IgD-negative memory B cell (primary cell): ENCODE results near the gene C21orf58. TPM values are rescaled to one million over a fixed set of nuclear protein-coding genes. Genes with fewer than 3 reads are reported as not detected.

Source experiments
- H3K27ac Mint-ChIP-seq, 3 donors: one replicate each; pipeline ENCODE4 v1.8.0; 2020 to 2022; ENCODE audit warnings: mild to moderate bottlenecking in 3 of 3, mixed read lengths in 3 of 3, moderate library complexity in 1 of 3
- H3K27me3 Mint-ChIP-seq: one replicate; pipeline ENCODE4 v1.8.0; 2021; ENCODE audit warnings: mixed read lengths
- H3K36me3 Mint-ChIP-seq: one replicate; pipeline ENCODE4 v1.8.0; 2020; ENCODE audit warnings: mild to moderate bottlenecking, mixed read lengths
- H3K4me1 Mint-ChIP-seq, 3 donors: one replicate each; pipeline ENCODE4 v1.8.0; 2020 to 2022; ENCODE audit warnings: mixed read lengths in 3 of 3, mild to moderate bottlenecking in 1 of 3
- H3K4me3 Mint-ChIP-seq, 4 donors: one replicate each; pipeline ENCODE4 v1.8.0; 2020 to 2022; ENCODE audit warnings: mild to moderate bottlenecking in 4 of 4, mixed read lengths in 4 of 4, moderate library complexity in 3 of 4
- H3K9me3 Mint-ChIP-seq, 3 donors: one replicate each; pipeline ENCODE4 v1.8.0; 2020 to 2021; ENCODE audit warnings: mixed read lengths in 3 of 3, mild to moderate bottlenecking in 1 of 3
- polyA plus RNA-seq: library from polyadenylated mRNA; unstranded; fragments of 300-500 nt; fragmentation: Illumina TruSeq; gene quantifications from one replicate; pipeline ENCODE4 v1.2.3, GENCODE V29; 2021

C21orf58 gene
- polyA plus RNA-seq, 1 donor from 2014 or later = 1.3 TPM

DNA sequence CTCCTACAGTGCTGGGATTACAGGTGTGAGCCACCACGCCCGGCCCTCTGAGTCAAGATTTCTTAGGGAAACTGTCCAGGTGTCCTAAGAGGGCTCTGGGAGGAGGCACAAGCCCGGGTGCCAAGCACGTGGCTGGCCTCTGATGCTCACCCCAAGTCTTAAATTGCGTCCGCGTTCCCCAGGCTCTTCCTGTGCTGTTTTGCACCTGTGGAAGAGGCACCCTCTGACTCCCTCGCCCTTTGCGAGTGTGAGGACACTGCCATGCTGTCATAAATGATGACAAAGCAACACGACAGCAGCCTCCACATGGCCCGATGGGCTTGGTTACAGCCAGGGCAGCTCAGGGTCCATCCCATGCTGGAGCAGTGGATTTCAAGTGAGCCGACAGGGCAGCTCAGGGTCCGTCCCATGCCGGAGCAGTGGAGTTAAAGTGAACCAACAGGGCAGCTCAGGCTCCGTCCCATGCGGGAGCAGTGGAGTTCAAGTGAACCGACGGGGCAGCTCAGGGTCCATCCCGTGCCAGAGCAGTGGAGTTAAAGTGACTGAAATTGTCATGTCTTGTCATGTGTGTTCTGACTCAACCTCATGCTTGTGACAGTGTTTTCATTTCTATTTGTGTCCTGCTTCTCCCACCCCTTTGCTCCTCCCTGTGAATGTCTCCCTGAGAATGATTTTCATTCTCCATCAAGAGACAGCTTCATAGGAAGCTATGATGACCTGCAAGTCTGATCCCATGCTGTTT is 34.2 kb upstream of the C21orf58 start:
- Mint-ChIP-seq H3K4me3 (peak overlapping the region in 3 of 4 donors; percentile 58 to 89 (median 86)), H3K4me1 (peaks cover 10 to 14% (median 14%) of the 10 kb centered on the region in 3 donors), H3K27ac (peak overlapping the region; percentile 35 to 91 (median 84)), H3K9me3 (peaks cover 0 to 2% (median 0%) of the 10 kb centered on the region in 3 donors), H3K27me3 (no peaks in the 10 kb centered on the region), H3K36me3 (peaks cover 4% of the 10 kb centered on the region)

DNA sequence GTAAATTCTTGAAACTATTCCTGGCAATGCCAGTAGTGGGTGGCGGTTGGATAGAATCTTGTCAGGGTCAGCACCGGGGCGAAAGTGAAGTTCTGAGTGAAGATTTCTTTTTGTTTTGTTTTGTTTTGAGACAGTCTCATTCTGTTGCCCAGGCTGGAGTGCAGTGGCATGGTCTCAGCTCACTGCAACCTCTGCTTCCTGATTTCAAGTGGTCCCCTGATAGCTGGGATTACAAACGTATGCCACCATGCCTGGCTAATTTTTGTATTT is 33.6 kb upstream of the C21orf58 start:
- peaks cover 0 to 2% (median 0%) of the 10 kb centered on the region in 3 donors for H3K9me3 Mint-ChIP-seq
- H3K4me3 Mint-ChIP-seq = peak overlapping the region; percentile 58 to 89 (median 84)
- peak overlapping the region; percentile 35 to 91 (median 84) for H3K27ac Mint-ChIP-seq
- H3K4me1 Mint-ChIP-seq = peaks cover 10 to 14% (median 13%) of the 10 kb centered on the region in 3 donors
- H3K27me3 Mint-ChIP-seq = no peaks in the 10 kb centered on the region
- H3K36me3 Mint-ChIP-seq = peaks cover 4% of the 10 kb centered on the region

DNA sequence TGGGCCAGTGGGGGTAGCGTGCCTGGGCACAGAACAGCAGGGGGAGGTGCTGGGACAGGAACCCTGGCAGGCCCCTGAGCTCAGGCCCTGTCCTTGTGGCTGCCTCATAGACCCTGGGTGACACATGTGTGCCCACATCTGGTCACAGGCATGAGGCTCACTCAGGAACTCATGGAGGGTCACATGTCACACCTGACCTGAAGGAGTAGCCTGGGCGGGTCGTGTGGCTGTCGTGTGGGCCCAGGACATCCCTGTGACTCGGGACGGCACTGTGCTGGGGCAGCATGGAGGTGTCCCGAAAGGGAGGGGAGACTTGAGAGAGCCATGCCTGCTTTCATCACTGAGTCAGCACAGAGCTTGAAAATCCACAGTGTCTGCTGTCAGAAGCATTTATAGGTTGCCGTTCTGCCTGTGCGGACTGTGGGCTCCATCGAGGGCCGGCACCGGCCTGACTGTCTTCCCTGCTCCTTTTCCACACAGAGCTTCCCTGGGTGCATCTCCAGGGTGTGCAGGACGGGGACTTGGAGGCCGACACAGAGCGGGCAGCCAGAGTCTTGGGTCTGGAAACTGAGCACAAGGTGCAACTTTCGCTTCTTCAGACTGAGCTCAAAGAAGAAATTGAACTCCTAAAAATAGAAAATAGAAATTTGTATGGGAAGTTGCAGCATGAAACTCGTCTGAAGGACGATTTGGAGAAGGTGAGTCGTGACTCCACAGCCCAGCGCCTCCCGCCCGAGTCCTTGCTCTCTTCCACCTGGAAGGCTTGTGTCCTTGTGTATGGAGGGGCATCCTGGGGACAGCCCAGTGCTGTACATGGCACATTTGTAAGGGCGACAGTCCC is 33.0 kb upstream of the C21orf58 start:
- H3K4me1 Mint-ChIP-seq = peaks cover 10 to 14% (median 13%) of the 10 kb centered on the region in 3 donors
- peaks cover 4% of the 10 kb centered on the region for H3K36me3 Mint-ChIP-seq
- peak overlapping the region; percentile 58 to 89 (median 84) for H3K4me3 Mint-ChIP-seq
- H3K27me3 Mint-ChIP-seq = no peaks in the 10 kb centered on the region
- H3K27ac Mint-ChIP-seq = peak overlapping the region; percentile 35 to 91 (median 84)
- peaks cover 0 to 2% (median 0%) of the 10 kb centered on the region in 3 donors for H3K9me3 Mint-ChIP-seq

DNA sequence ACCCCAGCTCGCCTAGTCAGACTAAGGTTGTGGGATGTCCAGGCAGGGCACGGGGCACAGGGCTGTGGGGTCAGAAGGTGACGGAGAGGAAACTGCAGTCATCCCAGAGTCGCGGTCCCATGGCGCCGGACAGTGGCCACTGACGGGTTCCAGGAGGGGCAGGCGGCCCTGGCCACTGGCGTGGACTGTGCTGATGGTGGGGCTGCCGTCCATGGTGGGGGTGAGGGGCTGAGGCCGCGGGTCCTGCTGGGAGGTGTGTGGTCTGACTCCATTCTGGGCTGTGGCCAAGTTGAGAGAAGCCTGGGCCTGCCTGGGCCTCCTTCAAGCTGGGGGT is 32.3 kb upstream of the C21orf58 start:
- Mint-ChIP-seq H3K9me3 (peaks cover 0 to 2% (median 0%) of the 10 kb centered on the region in 3 donors), H3K36me3 (peaks cover 4% of the 10 kb centered on the region), H3K4me3 (peak overlapping the region in 1 of 4 donors; percentile 89), H3K4me1 (peaks cover 10 to 14% (median 13%) of the 10 kb centered on the region in 3 donors), H3K27me3 (no peaks in the 10 kb centered on the region), H3K27ac (peak overlapping the region in 1 of 3 donors; percentile 80)

DNA sequence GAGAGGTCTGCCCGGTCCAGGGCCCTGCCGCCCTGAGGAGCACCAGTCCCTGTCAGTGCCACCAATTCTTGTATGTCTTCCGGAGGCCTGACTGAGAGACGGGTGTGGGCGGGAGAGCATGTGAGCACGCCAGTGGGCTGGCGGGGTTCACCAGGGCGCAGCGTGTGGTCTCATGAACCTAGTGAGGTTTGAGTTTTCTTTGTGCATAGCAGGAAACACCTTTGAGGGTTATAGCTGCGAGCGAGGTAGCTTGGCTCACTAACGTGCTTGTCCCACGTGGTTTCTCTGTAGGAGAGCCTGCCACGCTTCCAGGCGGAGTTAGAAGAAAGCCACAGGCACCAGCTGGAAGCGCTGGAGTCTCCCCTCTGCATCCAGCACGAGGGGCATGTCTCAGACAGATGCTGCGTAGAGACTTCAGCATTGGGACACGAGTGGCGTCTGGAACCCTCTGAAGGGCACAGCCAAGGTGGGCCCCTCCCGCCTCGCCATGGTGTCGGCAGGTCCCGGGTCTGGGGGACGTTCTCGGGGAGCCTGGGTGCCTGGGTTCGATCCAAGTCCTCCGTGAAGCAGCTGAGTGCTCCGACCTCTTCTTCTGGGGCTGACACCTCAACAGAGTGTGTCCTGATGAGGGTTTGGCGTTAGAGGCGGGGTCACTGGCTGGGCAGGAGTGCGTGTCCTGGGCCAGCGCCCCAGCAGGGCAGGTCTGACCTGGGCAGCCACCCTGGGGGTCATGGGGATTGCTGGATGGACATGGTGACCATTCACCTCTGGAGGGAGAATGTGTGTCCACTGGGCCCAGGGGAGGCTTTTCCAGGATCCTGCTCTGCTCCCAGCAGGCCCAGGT is 31.7 kb upstream of the C21orf58 start:
- Mint-ChIP-seq H3K9me3 (no peaks in the 10 kb centered on the region), H3K27ac (peak overlapping the region in 2 of 3 donors; percentile 31 to 85), H3K4me3 (peak overlapping the region in 3 of 4 donors; percentile 3 to 65 (median 29)), H3K36me3 (peaks cover 4% of the 10 kb centered on the region), H3K4me1 (peaks cover 10 to 14% (median 13%) of the 10 kb centered on the region in 3 donors), H3K27me3 (no peaks in the 10 kb centered on the region)

DNA sequence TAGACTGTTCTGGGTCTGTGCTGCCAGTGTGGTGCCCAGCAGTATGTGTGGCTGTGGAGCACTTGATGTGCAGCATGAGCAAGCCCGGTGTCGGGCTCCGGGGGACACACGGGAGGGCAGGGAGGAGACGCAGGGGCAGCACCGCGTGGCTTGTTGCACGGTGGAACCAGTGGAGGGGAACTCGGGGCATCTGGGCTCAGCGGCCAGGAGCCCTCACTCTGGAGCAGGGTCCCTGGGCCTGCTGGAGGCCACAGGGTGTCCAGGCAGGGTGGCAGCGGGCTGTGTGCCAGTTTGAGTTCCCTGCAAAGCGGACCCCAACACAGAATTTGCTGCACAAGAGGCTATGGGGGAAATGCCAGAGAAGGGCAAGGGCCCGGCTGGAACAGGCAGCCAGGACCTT is 30.8 kb upstream of the C21orf58 start:
- Mint-ChIP-seq H3K27me3 (no peaks in the 10 kb centered on the region), H3K4me1 (peaks cover 10 to 14% (median 13%) of the 10 kb centered on the region in 3 donors), H3K27ac (peak overlapping the region in 1 of 3 donors; percentile 31), H3K4me3 (peak overlapping the region in 3 of 4 donors; percentile 5 to 65 (median 29)), H3K9me3 (no peaks in the 10 kb centered on the region), H3K36me3 (peaks cover 7% of the 10 kb centered on the region)

DNA sequence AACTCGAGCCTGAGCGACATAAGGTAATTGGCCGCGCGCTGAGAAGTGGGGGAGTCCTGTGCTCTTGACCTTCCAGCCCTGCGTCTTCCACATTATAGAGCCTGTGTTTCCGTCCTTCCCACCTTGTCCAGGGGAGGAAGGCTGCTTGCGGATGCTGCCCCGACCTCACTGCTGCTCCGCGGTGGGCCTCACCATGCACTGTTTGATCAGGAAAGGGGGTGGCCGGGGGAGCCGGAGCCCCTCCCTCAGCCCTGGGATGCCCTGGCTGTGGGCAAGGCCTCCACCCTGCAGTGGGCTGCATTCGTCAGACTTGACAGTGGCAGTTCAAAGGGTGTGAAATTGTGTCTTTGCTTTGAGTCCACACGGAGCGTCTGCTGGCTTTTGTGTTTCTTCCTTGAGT is 30.4 kb upstream of the C21orf58 start:
- Mint-ChIP-seq H3K4me3 (no peak overlapping the region), H3K27me3 (no peaks in the 10 kb centered on the region), H3K36me3 (peaks cover 5% of the 10 kb centered on the region), H3K27ac (no peak overlapping the region), H3K4me1 (peaks cover 10 to 14% (median 13%) of the 10 kb centered on the region in 3 donors), H3K9me3 (no peaks in the 10 kb centered on the region)

DNA sequence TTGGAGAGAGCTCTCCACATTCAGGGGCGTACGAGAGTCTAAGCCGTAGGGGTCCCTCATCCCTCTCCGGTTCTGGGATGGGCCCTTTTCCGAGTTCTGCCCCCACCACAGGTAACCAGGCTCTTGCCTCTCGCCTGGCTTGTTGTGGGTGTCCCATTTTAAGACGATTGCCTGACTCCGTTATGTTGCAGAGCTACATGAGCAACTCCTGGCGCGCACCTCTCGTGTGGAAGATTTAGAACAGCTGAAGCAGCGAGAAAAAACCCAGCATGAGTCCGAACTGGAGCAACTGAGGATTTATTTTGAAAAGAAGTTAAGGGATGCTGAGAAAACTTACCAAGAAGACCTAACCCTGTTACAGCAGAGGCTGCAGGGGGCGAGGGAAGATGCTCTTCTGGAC is 29.2 kb upstream of the C21orf58 start:
- Mint-ChIP-seq H3K4me3 (no peak overlapping the region), H3K4me1 (peaks cover 10 to 14% (median 13%) of the 10 kb centered on the region in 3 donors), H3K9me3 (no peaks in the 10 kb centered on the region), H3K27me3 (no peaks in the 10 kb centered on the region), H3K36me3 (peaks cover 3% of the 10 kb centered on the region), H3K27ac (no peak overlapping the region)

DNA sequence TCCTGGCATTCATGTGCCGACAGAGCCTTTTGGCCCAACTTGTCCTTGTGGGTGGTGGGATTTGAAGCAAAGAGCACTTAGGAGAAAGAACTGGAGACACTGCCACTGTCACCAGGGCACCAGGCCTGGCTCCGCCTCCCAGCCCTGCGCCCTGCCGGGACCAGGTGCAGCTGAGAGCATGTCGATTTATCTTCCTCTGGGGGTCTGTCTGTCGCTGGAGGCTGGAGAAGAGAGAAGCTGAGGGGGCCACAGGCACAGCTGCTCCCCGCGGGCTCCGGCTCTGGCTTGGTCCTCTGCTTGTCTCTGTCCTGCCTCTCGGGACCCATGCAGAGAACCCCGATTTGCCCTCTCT is 28.5 kb upstream of the C21orf58 start:
- no peak overlapping the region for H3K4me3 Mint-ChIP-seq
- H3K36me3 Mint-ChIP-seq = peaks cover 6% of the 10 kb centered on the region
- H3K27ac Mint-ChIP-seq = no peak overlapping the region
- H3K9me3 Mint-ChIP-seq = no peaks in the 10 kb centered on the region
- H3K27me3 Mint-ChIP-seq = no peaks in the 10 kb centered on the region
- H3K4me1 Mint-ChIP-seq = peaks cover 5 to 8% (median 8%) of the 10 kb centered on the region in 3 donors

DNA sequence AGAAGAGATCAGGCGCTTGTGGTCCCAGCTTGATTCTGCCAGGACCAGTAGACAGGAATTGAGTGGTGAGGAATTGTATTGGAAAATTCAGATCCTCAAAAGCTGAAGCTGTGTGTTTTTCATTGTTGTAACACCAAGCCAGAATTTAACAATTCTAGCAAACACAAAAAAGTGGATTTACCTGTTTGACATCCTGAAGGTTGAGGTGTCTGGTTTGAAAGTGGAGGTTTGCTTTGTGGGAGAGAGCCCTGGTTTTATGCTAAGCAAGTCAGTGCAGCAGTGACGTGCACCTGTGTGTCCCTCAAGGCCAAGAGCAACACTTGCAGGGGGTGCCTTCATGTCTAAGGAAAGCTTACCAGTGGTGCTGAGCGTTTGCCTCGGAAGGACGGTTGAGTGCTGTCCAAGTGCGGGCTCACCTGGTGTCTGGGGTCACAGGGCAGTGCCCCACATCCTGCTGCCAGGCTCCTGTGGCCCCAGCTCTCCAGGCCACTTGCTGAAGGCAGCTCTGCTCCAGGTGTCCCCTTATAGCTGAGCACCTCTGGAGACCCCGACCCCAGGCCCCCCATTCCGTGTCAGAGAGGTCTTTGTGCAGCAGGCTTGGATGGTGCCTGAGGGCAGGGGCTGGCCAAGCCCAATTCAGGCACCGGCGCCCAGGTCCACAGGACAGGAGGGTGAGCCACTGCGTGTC is 27.9 kb upstream of the C21orf58 start:
- no peaks in the 10 kb centered on the region for H3K9me3 Mint-ChIP-seq
- peaks cover 3 to 6% (median 5%) of the 10 kb centered on the region in 3 donors for H3K4me1 Mint-ChIP-seq
- no peak overlapping the region for H3K4me3 Mint-ChIP-seq
- H3K27ac Mint-ChIP-seq = no peak overlapping the region
- H3K27me3 Mint-ChIP-seq = no peaks in the 10 kb centered on the region
- peaks cover 9% of the 10 kb centered on the region for H3K36me3 Mint-ChIP-seq

DNA sequence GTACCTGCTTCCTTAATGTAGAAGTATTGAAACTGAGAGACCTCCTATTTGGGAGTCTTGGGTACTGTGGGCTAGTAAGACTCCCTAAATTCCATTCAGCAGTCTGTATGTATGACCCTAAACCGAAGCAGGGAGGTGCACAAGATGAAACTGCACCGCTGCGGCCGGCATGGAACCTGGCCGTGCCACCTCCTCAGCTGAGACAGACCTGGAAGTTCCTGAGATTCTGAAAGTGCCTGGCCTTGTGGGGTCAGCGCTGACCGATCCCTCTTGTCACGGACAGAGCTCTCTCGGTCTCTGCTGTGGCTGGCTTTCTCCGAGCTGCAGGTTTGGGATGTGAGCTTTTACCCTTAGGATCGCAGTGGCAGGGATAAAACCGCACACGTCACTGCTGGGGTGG is 27.3 kb upstream of the C21orf58 start:
- Mint-ChIP-seq H3K9me3 (no peaks in the 10 kb centered on the region), H3K4me3 (no peak overlapping the region), H3K4me1 (peaks cover 0 to 6% (median 5%) of the 10 kb centered on the region in 3 donors), H3K36me3 (peaks cover 11% of the 10 kb centered on the region), H3K27ac (no peak overlapping the region), H3K27me3 (no peaks in the 10 kb centered on the region)

DNA sequence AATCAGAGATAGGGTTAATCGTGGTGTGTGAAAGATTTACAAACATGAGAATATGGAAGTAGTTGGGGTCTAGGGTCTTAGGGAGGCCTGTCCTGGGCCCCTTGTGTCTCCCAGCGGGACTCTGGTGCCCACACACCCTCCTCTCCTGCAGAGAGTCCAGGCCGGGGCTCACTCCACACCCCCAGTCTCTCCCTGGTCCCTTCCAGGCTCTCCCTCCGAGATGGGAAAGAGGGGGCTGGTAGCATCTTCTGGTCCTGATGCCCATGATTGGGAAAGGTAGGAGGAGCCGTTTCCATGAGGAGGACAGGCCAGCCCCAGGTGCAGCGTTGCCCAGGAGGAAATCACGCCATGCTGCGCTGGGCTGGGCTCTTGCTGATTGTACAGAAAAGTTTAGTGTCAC is 26.9 kb upstream of the C21orf58 start:
- Mint-ChIP-seq H3K9me3 (no peaks in the 10 kb centered on the region), H3K4me3 (no peak overlapping the region), H3K27ac (no peak overlapping the region), H3K4me1 (peaks cover 0 to 9% (median 5%) of the 10 kb centered on the region in 3 donors), H3K36me3 (peaks cover 12% of the 10 kb centered on the region), H3K27me3 (no peaks in the 10 kb centered on the region)

DNA sequence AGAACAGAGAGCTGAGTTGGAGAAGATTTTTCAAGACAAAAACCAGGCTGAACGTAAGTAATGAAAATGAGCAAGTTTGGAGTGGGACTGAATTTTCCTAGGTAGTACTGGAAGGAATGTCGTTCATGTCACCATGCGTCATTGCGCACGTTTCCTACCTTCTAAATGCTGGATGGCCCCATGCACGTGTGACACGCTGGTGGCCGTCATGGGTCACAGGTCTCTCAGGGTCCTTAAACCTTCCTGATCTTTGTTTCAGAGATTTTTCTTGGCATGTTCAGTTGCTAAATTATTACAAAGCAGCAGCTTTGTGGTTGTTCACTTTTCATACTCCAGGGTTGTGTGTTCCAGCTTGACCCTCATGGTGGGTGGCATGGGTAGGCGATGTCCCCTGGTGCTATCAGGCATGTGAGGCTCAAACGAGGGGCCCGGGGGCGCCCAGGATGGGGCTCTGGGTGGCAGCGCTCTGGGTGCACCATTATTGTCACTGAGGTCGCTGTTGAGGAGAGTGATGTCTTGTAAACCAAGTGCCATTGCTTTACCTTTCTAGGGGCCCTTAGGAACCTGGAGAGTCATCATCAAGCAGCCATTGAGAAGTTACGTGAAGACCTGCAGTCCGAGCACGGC is 25.6 kb upstream of the C21orf58 start:
- Mint-ChIP-seq H3K4me1 (peaks cover 0 to 6% (median 0%) of the 10 kb centered on the region in 3 donors), H3K9me3 (no peaks in the 10 kb centered on the region), H3K4me3 (no peak overlapping the region), H3K36me3 (peaks cover 12% of the 10 kb centered on the region), H3K27me3 (no peaks in the 10 kb centered on the region), H3K27ac (no peak overlapping the region)

DNA sequence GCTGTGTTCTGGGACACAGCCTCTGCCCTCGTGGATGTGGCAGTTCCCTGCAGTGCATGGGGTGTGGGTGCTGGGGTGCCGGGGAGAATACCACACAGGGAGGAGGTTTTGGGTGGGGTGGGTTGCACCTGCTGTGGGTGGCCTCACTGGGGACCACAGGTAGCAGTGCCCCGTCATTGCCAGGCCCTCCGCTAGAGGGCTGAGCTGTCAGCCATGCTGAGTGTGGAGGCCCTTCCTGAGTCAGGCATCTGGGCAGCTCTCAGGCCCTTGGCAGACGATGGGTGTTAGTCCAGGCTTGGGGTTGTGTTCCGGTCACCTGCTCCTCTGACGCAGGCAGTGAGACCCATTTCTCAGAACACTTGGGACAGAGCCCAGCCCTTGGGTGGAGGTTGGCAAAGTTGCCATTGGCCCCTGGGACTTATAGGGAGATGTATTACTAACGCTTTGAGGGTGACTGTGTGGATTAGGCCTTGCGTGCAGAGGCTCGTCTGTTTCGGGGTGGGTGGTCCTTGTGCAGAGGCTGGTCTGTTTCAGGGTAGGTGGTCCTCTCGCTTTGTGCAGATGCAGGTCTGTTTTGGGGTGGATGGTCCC is 24.2 kb upstream of the C21orf58 start:
- H3K27me3 Mint-ChIP-seq = no peaks in the 10 kb centered on the region
- peak overlapping the region in 1 of 4 donors; percentile 55 for H3K4me3 Mint-ChIP-seq

More for the DNA sequence above, 24.2 kb upstream of the C21orf58 start:
- H3K9me3 Mint-ChIP-seq = no peaks in the 10 kb centered on the region
- H3K36me3 Mint-ChIP-seq = peaks cover 17% of the 10 kb centered on the region
- H3K27ac Mint-ChIP-seq = no peak overlapping the region
- peaks cover under 1 to 6% (median 5%) of the 10 kb centered on the region in 3 donors for H3K4me1 Mint-ChIP-seq
